Thoracic aorta (tissue), 2 donors: ENCODE results near the gene SPNS1. TPM values are rescaled to one million over a fixed set of nuclear protein-coding genes. Genes with fewer than 3 reads are reported as not detected.
"Not testable (repeated sequence)": the region's sequence is repeated elsewhere in the genome, so short reads cannot be mapped to it uniquely, and the experiment has no call there.

Experiments
- ATAC-seq: fragments of 150-250 bp; one replicate; pipeline ENCODE4 v1.8.0; 2017; ENCODE audit warnings: low read depth; ENCODE audit not compliant: insufficient number of reproducible peaks, low FRiP score
- DNase-seq: peaks from one replicate; pipeline ENCODE4 v3.0.0-alpha.2; 2020; ENCODE audit warnings: low spot score
- H3K27ac ChIP-seq, 2 donors: fragments of 200-600 bp; sonication (generic); 1 replicate in 1 of 2; 2 replicates in 1 of 2; pipeline ENCODE4 v1.5.1; 2016; ENCODE audit warnings: mild to moderate bottlenecking in 2 of 2, moderate library complexity in 2 of 2
- H3K27me3 ChIP-seq: fragments of 200-600 bp; sonication (generic); replicated peaks from 2 replicates; pipeline ENCODE4 v1.6.0; 2016; ENCODE audit warnings: mild to moderate bottlenecking; ENCODE audit not compliant: insufficient read depth
- H3K36me3 ChIP-seq: fragments of 200-600 bp; sonication (generic); one replicate; pipeline ENCODE4 v1.5.1; 2016
- H3K4me1 ChIP-seq, 2 donors: fragments of 200-600 bp; sonication (generic); 1 replicate in 1 of 2; 2 replicates in 1 of 2; pipeline versions ENCODE4 v1.5.1 to v1.6.0; 2016; ENCODE audit warnings: low read depth in 2 of 2, mild to moderate bottlenecking in 1 of 2; ENCODE audit not compliant: control insufficient read depth in 1 of 2
- H3K4me3 ChIP-seq: fragments of 200-600 bp; sonication (generic); 2 replicates; pipeline ENCODE4 v1.5.1; 2016; ENCODE audit warnings: mild to moderate bottlenecking
- H3K9me3 ChIP-seq: fragments of 200-600 bp; sonication (generic); 2 replicates; pipeline ENCODE4 v1.5.1; 2016
- CTCF ChIP-seq: fragments of 200-600 bp; sonication (generic); IDR thresholded peaks from one replicate; pipeline ENCODE4 v1.5.1; 2019; ENCODE audit warnings: antibody characterized with exemption
- total RNA-seq, 2 donors: library from RNA; depleted of rRNA; stranded (reverse); fragments of >200 nt; gene quantifications; one replicate each; pipeline versions ENCODE4 v1.1.0 to v1.2.3, GENCODE V29; 2016

SPNS1 gene
- total RNA-seq, 2 donors from 2014 or later = 21.9 to 36.6 TPM

GRCh38 chr16:29000019-29000418, 25.4 kb downstream of the SPNS1 start:
- ATAC-seq = no peak

GRCh38 chr16:29004496-29005139, 30.0 kb downstream of the SPNS1 start:
- H3K27ac ChIP-seq, H3K4me3 ChIP-seq, H3K9me3 ChIP-seq, H3K4me1 ChIP-seq, ATAC-seq, H3K27me3 ChIP-seq, DNase-seq, H3K36me3 ChIP-seq: not testable (repeated sequence)

More at GRCh38 chr16:29000019-29000418, 25.4 kb downstream of the SPNS1 start:
- no peak for DNase-seq
- Histone ChIP-seq H3K36me3 (no peaks in the 10 kb centered on the region), H3K4me3 (no peak overlapping the region), H3K27me3 (no peaks in the 10 kb centered on the region), H3K9me3 (no peaks in the 10 kb centered on the region), H3K27ac (no peak overlapping the region), H3K4me1 (no peaks in the 10 kb centered on the region)
- TF ChIP-seq CTCF = no peak

DNA sequence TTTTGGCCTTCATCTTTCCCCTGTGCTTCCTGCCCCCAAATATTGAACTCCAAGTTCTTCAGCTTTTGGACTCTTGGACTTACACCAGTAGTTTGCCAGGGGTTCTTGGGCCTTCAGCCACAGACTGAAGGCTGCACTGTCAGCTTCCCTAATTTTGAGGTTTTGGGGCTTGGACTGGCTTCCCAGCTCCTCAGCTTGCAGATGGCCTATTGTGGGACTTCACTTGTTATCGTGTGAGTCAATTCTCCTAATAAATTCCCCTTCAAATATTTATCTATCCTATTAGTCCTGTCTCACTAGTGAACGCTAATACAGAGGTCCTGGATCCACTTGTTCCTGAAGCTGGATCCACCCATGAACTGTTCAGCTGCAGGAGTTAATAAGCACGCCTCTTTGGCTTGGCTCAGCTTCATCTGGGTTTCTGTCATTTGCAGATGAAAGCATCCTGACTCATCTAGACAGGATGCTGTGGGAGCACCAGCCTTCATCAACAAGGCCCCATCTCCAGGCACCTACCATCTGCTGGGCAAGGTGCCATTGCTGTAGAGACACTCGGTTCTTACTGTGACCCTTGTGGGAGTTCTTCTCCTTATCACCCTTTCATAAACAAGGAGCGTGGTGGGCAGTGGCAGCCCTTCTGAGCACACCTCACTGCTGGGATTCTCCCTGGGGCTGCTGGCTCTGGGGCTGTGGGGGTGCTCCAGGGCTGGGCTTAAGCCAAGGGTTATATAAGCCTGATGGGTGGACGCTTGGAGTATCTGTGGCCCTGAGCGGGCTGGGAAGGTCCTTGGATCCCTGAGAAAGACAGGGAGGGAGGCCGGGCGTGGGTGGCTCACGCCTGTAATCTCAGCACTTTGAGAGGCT, 33.4 kb downstream of the SPNS1 start:
- H3K4me1 ChIP-seq = no peaks in the 10 kb centered on the region
- no peak for DNase-seq
- H3K36me3 ChIP-seq = no peaks in the 10 kb centered on the region
- no peaks in the 10 kb centered on the region for H3K9me3 ChIP-seq
- ATAC-seq = no peak
- no peak overlapping the region for H3K27ac ChIP-seq
- no peaks in the 10 kb centered on the region for H3K27me3 ChIP-seq
- H3K4me3 ChIP-seq = no peak overlapping the region
- no peak for TF ChIP-seq CTCF

DNA sequence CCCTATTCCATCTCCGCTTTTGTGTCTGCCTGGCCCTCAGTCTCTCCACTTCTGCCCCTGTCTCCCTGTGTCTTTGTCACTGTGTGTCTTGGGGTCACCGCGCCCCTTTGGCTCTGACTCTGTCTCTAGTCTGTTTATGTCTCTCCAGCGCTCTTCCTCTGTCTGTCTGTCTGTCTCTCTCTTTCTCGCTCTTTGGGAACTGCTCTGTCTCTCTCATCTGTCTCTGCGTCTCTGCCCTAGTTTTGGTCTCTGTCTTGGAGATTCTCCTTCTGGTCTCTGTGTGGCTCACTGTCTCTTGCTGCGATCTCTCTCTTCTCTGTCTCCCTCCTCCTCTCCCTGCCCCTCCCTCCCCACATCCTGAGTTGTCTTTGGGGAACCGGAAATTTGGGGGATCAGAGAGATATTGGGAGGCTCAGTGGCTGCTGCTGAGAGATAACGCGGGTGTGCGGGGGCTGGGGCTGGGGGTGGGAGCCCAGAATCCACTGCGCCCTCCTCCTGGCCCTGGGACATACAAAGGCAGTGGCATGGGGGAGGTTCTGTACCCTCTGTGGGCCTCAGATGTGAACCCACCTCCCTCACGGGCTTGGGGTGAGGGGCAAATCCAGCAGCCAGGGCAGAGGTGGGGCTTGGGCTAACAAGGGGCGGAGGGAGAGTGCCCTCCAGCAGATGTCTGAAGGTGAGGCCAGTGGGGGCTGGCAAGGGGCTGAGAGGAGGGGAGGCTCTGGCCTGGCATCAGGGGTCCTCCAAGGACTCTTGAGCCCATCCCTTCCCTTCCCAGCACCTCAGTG, 34.7 kb downstream of the SPNS1 start:
- DNase-seq (no peak), ATAC-seq (no peak)
- Histone ChIP-seq H3K27ac (no peak overlapping the region), H3K27me3 (no peaks in the 10 kb centered on the region), H3K4me3 (no peak overlapping the region), H3K9me3 (no peaks in the 10 kb centered on the region), H3K36me3 (no peaks in the 10 kb centered on the region), H3K4me1 (no peaks in the 10 kb centered on the region)
- TF ChIP-seq CTCF = no peak

GRCh38 chr16:29009838-29010166, 35.2 kb downstream of the SPNS1 start:
- ATAC-seq (no peak), DNase-seq (no peak)
- no peak for TF ChIP-seq CTCF

More at GRCh38 chr16:29009838-29010166, 35.2 kb downstream of the SPNS1 start:
- no peak overlapping the region for H3K27ac ChIP-seq
- H3K9me3 ChIP-seq = no peaks in the 10 kb centered on the region
- no peaks in the 10 kb centered on the region for H3K4me1 ChIP-seq
- no peaks in the 10 kb centered on the region for H3K36me3 ChIP-seq
- no peak overlapping the region for H3K4me3 ChIP-seq
- H3K27me3 ChIP-seq = no peaks in the 10 kb centered on the region
